ENCODE measurements around the gene SLC44A1. TPM values are rescaled to one million over a fixed set of nuclear protein-coding genes. Genes with fewer than 3 reads are reported as not detected.

The SLC44A1 gene
- total RNA-seq, 6 donors from 2014 or later = 15.7 to 62.2 (median 44.6) TPM

GRCh38 chr9:105466898-105467455 is 222.5 kb downstream of the SLC44A1 start:
- Histone ChIP-seq H3K9me3 (no peaks in the 10 kb centered on the region), H3K27ac (no peak overlapping the region), H3K4me1 (no peaks in the 10 kb centered on the region), H3K4me3 (no peak overlapping the region), H3K36me3 (peaks cover 0 to 14% (median 5%) of the 10 kb centered on the region in 4 donors), H3K27me3 (no peaks in the 10 kb centered on the region)
- WGBS, 2 donors = 69 to 87% methylated on average over 3 of the region's 3 CpGs
- ATAC-seq (ENCODE audit: low FRiP score in 2 of 2) (no peak), DNase-seq (no peak)
- TF ChIP-seq EP300 (IDR thresholded peaks at IDR 0.05) = no peak
- no peak for TF ChIP-seq POLR2A (IDR thresholded peaks at IDR 0.05)
- no peak for TF ChIP-seq POLR2AphosphoS5 (IDR thresholded peaks at IDR 0.05)
- no peak for TF ChIP-seq CTCF (IDR thresholded peaks at IDR 0.05)

- H3K36me3 ChIP-seq = peaks cover 0 to 14% (median 5%) of the 10 kb centered on the region in 4 donors
- H3K27ac ChIP-seq = no peak overlapping the region
- H3K9me3 ChIP-seq = no peaks in the 10 kb centered on the region
- ATAC-seq (ENCODE audit: low FRiP score in 2 of 2) (no peak), DNase-seq (no peak)
- H3K4me3 ChIP-seq = no peak overlapping the region
- H3K27me3 ChIP-seq = no peaks in the 10 kb centered on the region
- WGBS, 2 donors = 94 to 95% methylated on average over 1 of the region's 1 CpG
- no peaks in the 10 kb centered on the region for H3K4me1 ChIP-seq
- TF ChIP-seq CTCF (IDR thresholded peaks at IDR 0.05) = no peak
- no peak for TF ChIP-seq POLR2AphosphoS5 (IDR thresholded peaks at IDR 0.05)
- no peak for TF ChIP-seq EP300 (IDR thresholded peaks at IDR 0.05)
- no peak for TF ChIP-seq POLR2A (IDR thresholded peaks at IDR 0.05)
Measured at GRCh38 chr9:105468875-105469274, 224.4 kb downstream of the SLC44A1 start.

GRCh38 chr9:105473221-105473620 is 228.8 kb downstream of the SLC44A1 start:
- Histone ChIP-seq H3K27me3 (no peaks in the 10 kb centered on the region), H3K4me3 (no peak overlapping the region), H3K4me1 (no peaks in the 10 kb centered on the region), H3K27ac (no peak overlapping the region), H3K9me3 (no peaks in the 10 kb centered on the region), H3K36me3 (peaks cover 0 to 4% (median 1%) of the 10 kb centered on the region in 4 donors)
- WGBS, 2 donors = 97 to 100% methylated on average over 2 of the region's 2 CpGs
- ATAC-seq (ENCODE audit: low FRiP score in 2 of 2) = no peak
- TF ChIP-seq POLR2AphosphoS5 (IDR thresholded peaks at IDR 0.05) = no peak
- TF ChIP-seq POLR2A (IDR thresholded peaks at IDR 0.05) = no peak
- TF ChIP-seq CTCF (IDR thresholded peaks at IDR 0.05) = no peak
- no peak for TF ChIP-seq EP300 (IDR thresholded peaks at IDR 0.05)
- no peak for DNase-seq

GRCh38 chr9:105475302-105475701 is 230.9 kb downstream of the SLC44A1 start:
- Histone ChIP-seq H3K9me3 (no peaks in the 10 kb centered on the region), H3K27ac (no peak overlapping the region), H3K4me3 (no peak overlapping the region), H3K4me1 (no peaks in the 10 kb centered on the region), H3K27me3 (no peaks in the 10 kb centered on the region), H3K36me3 (peaks cover 0 to 3% (median 0%) of the 10 kb centered on the region in 4 donors)
- DNase-seq (no peak), ATAC-seq (ENCODE audit: low FRiP score in 2 of 2) (no peak)
- 65 to 80% methylated on average over 2 of the region's 2 CpGs for WGBS, 2 donors
- TF ChIP-seq POLR2AphosphoS5 (IDR thresholded peaks at IDR 0.05) = no peak
- no peak for TF ChIP-seq EP300 (IDR thresholded peaks at IDR 0.05)
- TF ChIP-seq CTCF (IDR thresholded peaks at IDR 0.05) = no peak
- TF ChIP-seq POLR2A (IDR thresholded peaks at IDR 0.05) = no peak

- no peaks in the 10 kb centered on the region for H3K36me3 ChIP-seq
- H3K4me1 ChIP-seq = no peaks in the 10 kb centered on the region
- H3K27ac ChIP-seq = no peak overlapping the region
Measured at GRCh38 chr9:105479846-105480245, 235.4 kb downstream of the SLC44A1 start.

More at GRCh38 chr9:105479846-105480245, 235.4 kb downstream of the SLC44A1 start:
- DNase-seq = no peak
- no peaks in the 10 kb centered on the region for H3K27me3 ChIP-seq
- no peak for TF ChIP-seq POLR2AphosphoS5 (IDR thresholded peaks at IDR 0.05)
- H3K4me3 ChIP-seq = no peak overlapping the region
- no peak for ATAC-seq (ENCODE audit: low FRiP score in 2 of 2)
- H3K9me3 ChIP-seq = no peaks in the 10 kb centered on the region

Measured in upper lobe of left lung (tissue), 6 donors.